Brain microvascular endothelial cell (primary cell): ENCODE results near the gene ELK4.

Experiments used
- DNase-seq: peaks from one replicate; pipeline ENCODE4 v3.0.0-alpha.2; 2020
- H3K27ac ChIP-seq: fragments of 250-450 bp; sonication (Bioruptor Pico); 2 replicates; pipeline ENCODE4 v1.5.1; 2020; ENCODE audit warnings: mild to moderate bottlenecking, moderate library complexity
- H3K27me3 ChIP-seq: fragments of 250-450 bp; sonication (Bioruptor Pico); replicated peaks from 2 replicates; pipeline ENCODE4 v1.5.1; 2020; ENCODE audit warnings: mild to moderate bottlenecking
- H3K36me3 ChIP-seq: fragments of 250-450 bp; sonication (Bioruptor Pico); replicated peaks from 2 replicates; pipeline ENCODE4 v1.5.1; 2020; ENCODE audit warnings: mild to moderate bottlenecking
- H3K4me3 ChIP-seq: 2 replicates; pipeline ENCODE4 v1.5.1; 2011; ENCODE audit warnings: low read depth, mild to moderate bottlenecking, control low read depth, low read length, moderate library complexity
- in situ Hi-C: cut with HindIII; loops from 2 replicates; pipeline ENCODE4 v1.10.0; 2017; ENCODE audit warnings: low sequenced_read_pairs, low pct_ligation_motif_present
- TF ChIP-seq, protein P1 (sequence below): IDR thresholded peaks from 2 replicates; pipeline ENCODE4 v1.5.1; 2011; ENCODE audit warnings: low read depth, mild to moderate bottlenecking, moderate library complexity, low read length, control low read depth, inconsistent platforms; ENCODE audit errors: missing control alignments

ELK4 gene

GRCh38 chr1:205590777-205591513 lies 40.9 kb downstream of the ELK4 start:
- Histone ChIP-seq H3K27ac (no peak overlapping the region), H3K27me3 (no peaks in the 10 kb centered on the region), H3K4me3 (no peak overlapping the region), H3K36me3 (no peaks in the 10 kb centered on the region)
- TF ChIP-seq, protein P1, sequence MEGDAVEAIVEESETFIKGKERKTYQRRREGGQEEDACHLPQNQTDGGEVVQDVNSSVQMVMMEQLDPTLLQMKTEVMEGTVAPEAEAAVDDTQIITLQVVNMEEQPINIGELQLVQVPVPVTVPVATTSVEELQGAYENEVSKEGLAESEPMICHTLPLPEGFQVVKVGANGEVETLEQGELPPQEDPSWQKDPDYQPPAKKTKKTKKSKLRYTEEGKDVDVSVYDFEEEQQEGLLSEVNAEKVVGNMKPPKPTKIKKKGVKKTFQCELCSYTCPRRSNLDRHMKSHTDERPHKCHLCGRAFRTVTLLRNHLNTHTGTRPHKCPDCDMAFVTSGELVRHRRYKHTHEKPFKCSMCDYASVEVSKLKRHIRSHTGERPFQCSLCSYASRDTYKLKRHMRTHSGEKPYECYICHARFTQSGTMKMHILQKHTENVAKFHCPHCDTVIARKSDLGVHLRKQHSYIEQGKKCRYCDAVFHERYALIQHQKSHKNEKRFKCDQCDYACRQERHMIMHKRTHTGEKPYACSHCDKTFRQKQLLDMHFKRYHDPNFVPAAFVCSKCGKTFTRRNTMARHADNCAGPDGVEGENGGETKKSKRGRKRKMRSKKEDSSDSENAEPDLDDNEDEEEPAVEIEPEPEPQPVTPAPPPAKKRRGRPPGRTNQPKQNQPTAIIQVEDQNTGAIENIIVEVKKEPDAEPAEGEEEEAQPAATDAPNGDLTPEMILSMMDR, result no peak
- in situ Hi-C loops, result no loop called here
- DNase-seq, result no peak

DNA sequence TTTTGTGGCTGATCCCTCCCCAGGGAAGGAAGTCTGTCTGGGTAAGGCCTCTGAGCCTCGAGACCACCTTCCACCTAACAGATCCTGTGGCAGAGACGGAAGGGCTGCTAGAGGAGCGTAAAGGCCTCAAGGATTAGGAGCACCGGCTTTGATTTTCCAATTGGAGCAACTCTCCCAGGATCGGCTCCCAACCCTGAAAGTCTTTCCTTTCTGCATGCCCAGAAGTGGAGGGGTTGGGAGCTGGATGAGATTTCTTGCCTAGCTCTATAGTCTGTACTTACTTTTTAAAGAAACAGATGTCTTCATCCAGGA lies 41.4 kb downstream of the ELK4 start:
- Histone ChIP-seq H3K27ac (no peak overlapping the region), H3K36me3 (no peaks in the 10 kb centered on the region), H3K4me3 (no peak overlapping the region), H3K27me3 (no peaks in the 10 kb centered on the region)
- TF ChIP-seq, protein P1, result no peak
- in situ Hi-C loops, result no loop called here
- no peak for DNase-seq

DNA sequence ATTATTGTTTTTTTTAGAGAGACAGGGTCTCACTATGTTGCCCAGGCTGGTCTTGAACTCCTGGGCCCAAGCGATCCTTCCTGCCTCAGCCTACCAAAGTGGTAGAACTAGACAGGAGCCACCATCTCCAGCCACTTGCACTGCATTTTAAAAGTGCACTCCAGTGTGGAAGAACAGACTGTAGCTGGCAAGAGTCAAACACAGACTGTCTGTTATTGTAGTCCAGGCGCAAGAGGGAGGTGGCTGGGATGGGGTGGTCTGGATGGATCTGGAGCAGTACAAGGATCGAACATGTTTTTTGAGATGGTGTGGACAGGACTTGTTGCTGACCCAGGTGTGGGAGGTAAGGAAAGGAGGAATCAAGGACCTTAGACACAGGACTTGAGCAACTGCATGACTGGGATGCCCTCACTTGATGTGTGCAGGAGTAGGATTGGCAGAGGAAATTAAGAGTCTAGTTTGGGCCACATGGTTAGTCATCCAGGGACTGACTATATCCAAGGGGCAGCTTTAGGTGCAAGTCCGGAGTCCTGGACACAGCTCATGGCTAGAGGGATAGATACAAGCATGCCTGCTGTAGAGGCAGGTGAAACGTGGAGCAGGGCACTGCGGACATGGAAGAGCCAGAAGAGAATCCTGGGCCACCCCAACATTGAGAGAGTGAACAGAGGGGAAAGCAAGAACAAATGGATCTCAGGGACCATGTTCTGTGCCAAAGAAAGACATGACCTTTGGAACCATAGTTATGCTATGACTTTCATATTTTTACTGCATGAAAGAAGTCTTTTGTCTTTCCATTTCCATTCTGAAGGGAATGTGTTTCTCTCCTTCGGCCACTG lies 42.0 kb downstream of the ELK4 start:
- DNase-seq, result no peak
- no peaks in the 10 kb centered on the region for H3K27me3 ChIP-seq
- no peaks in the 10 kb centered on the region for H3K36me3 ChIP-seq
- in situ Hi-C loops, result no loop called here
- no peak overlapping the region for H3K4me3 ChIP-seq
- TF ChIP-seq, protein P1, result no peak
- no peak overlapping the region for H3K27ac ChIP-seq

DNA sequence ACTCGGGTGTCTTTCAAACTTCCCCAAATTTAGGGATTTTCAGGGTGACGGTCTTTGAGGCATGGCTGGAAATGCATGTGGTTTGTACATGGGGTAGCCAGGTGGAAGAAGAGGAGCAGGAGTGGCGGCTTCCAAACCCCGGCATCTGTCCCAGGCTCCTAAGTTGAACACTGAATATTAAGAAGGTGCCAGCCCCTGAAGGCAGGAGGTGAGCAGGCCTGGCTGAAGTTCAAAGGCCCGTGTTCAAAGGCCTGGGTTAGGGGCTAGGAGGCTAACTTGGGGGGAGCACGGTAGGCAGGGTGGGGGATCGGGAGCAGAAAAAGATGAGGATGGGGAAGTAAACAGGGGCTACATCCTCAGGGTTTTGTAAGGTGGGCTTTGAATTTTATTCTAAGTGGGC lies 42.8 kb downstream of the ELK4 start:
- Histone ChIP-seq H3K4me3 (no peak overlapping the region), H3K27ac (no peak overlapping the region), H3K36me3 (no peaks in the 10 kb centered on the region), H3K27me3 (no peaks in the 10 kb centered on the region)
- in situ Hi-C loops, result no loop called here
- TF ChIP-seq, protein P1, result no peak
- no peak for DNase-seq

GRCh38 chr1:205588636-205589035 lies 43.2 kb downstream of the ELK4 start:
- in situ Hi-C loops, result no loop called here
- H3K27me3 ChIP-seq, result no peaks in the 10 kb centered on the region
- peak; percentile 56 for DNase-seq
- H3K27ac ChIP-seq, result no peak overlapping the region
- TF ChIP-seq, protein P1, result peak; percentile 86
- H3K4me3 ChIP-seq, result no peak overlapping the region
- H3K36me3 ChIP-seq, result no peaks in the 10 kb centered on the region
